Peyer's patch (tissue), 4 donors: Measurements from ENCODE around the gene ALG11.

ENCODE experiments used
- POLR2A ChIP-seq, 2 donors: fragments of 450-650 bp; IDR thresholded peaks; one replicate each; pipeline ENCODE4 v1.5.1; 2017; ENCODE audit warnings: antibody characterized with exemption in 2 of 2, mild to moderate bottlenecking in 2 of 2, moderate library complexity in 2 of 2
- TF ChIP-seq, protein P1 (sequence below), 6 experiments: fragments of 450-650 bp in 4 of 6; fragments of 200-600 bp in 2 of 6; sonication (generic) in 1 of 6; IDR thresholded peaks; one replicate each; pipeline ENCODE4 v1.5.1; 2017 to 2019; ENCODE audit warnings: antibody characterized with exemption in 6 of 6, mild to moderate bottlenecking in 3 of 6, moderate library complexity in 1 of 6

DNA sequence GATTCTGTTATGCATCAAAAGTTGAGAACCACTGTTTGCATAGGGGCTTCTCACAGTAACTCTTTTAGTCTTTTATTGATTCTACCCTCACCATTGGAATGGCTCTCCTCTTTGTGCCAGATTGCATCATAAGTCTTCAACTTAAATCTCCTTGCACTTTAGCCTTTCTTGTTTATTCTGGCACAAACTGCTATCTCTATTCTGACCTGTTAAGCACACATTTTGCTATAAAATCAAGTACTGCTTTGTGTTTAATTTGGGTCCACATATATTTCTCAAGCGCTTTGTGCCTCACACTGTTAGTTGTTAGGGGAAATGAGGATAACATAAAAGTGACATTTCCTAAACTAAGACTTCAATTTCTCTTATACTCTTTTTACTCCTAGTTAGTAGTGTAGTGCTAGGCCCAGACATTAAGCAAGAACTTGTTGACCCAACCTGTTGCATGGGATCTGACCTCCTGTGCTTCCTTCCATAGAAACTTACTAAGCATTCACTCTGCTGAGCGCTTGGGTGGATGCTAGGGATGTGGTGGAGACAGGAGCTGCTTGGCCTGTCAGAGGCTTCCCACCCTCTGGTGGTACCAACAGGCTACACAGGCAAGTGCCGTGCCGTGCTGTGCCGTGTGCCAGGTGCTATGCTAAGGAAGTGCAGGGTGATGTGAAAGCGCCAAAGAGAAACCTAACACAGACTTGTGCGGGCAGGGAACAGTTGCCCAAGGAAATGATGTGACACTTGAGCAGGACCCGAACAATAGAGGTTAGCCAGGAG, 13.5 kb downstream of the ALG11 start:
- TF ChIP-seq, protein P1, sequence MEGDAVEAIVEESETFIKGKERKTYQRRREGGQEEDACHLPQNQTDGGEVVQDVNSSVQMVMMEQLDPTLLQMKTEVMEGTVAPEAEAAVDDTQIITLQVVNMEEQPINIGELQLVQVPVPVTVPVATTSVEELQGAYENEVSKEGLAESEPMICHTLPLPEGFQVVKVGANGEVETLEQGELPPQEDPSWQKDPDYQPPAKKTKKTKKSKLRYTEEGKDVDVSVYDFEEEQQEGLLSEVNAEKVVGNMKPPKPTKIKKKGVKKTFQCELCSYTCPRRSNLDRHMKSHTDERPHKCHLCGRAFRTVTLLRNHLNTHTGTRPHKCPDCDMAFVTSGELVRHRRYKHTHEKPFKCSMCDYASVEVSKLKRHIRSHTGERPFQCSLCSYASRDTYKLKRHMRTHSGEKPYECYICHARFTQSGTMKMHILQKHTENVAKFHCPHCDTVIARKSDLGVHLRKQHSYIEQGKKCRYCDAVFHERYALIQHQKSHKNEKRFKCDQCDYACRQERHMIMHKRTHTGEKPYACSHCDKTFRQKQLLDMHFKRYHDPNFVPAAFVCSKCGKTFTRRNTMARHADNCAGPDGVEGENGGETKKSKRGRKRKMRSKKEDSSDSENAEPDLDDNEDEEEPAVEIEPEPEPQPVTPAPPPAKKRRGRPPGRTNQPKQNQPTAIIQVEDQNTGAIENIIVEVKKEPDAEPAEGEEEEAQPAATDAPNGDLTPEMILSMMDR (IDR thresholded peaks at IDR 0.05), result no peak
- no peak for TF ChIP-seq POLR2A (IDR thresholded peaks at IDR 0.05)
